ENCODE measurements around the gene C11orf42.

GRCh38 chr11:6229911-6230310, 24.6 kb downstream of the C11orf42 start:
- TF ChIP-seq CTCF (IDR thresholded peaks at IDR 0.05 in 4 of 5, conservative IDR thresholded peaks at IDR 0.05 in 1 of 5) (no peak), POLR2A (IDR thresholded peaks at IDR 0.05) (no peak)
